GM18873 (cell line): ENCODE measurements around the gene RHBDD3.
"Not testable (repeated sequence)": the region's sequence is repeated elsewhere in the genome, so short reads cannot be mapped to it uniquely, and the experiment has no call there.

Experiments
- ATAC-seq: cut with Tn5 transposase; IDR thresholded peaks from one replicate; pipeline ENCODE4 v1.9.1; 2021; ENCODE audit warnings: mild to moderate bottlenecking, moderate library complexity, moderate number of reproducible peaks; ENCODE audit not compliant: unreplicated experiment, low FRiP score

The RHBDD3 gene

DNA sequence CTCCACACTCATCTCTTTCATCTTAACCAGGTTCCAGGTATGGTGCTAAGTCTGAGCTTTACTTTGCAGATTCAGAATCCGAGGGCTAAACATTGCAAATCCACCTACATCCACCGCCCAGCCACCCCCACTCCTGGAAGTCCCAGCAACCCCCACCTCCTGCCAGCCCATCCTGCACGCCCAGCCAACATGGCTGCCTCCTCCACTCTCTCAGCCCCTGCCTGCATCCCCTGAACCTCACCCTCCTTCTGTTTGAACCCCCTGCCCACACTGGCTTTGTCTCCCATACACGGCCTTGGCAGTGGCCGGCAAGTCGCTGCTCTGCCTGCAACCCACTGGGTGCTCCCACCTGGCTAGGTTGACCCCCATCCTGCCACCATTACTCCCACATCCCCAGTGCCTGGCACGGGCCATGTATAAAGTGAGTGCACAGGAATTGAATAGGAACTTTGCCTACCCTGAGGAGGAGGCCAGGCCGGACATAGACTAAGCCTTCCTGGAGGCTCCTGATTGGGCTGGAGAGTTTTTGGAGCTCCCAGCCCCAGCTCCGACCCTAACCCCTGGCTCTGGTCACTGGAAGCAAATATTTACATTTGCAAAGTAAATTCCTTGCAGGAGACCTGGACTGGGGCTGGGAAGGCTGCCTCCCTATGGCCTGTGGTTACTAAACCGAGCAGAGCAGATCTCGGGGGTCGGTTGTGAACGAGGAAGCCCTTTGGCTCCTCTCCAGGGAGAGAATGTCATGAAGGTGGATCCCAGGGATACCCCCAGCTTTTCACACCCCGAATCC is 47.7 kb downstream of the RHBDD3 start:
- no peak for ATAC-seq

DNA sequence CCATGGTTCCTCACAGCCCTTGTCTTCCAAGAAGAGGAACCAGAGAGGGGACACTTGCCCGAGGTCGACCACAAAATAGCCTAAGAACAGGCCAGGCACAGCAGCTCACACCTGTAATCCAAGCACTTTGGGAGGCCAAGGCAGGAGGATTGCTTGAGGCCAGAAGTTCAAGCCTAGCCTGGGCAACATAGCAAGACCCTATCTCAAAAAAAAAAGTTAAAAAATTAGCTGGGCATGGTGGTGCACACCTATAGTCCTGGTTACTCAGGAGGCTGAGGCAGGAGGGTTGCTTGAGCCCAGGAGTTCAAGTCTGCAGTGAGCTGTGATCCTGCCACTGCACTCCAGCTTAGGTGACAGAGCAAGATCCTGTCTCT is 48.4 kb downstream of the RHBDD3 start:
- not testable (repeated sequence) for ATAC-seq

DNA sequence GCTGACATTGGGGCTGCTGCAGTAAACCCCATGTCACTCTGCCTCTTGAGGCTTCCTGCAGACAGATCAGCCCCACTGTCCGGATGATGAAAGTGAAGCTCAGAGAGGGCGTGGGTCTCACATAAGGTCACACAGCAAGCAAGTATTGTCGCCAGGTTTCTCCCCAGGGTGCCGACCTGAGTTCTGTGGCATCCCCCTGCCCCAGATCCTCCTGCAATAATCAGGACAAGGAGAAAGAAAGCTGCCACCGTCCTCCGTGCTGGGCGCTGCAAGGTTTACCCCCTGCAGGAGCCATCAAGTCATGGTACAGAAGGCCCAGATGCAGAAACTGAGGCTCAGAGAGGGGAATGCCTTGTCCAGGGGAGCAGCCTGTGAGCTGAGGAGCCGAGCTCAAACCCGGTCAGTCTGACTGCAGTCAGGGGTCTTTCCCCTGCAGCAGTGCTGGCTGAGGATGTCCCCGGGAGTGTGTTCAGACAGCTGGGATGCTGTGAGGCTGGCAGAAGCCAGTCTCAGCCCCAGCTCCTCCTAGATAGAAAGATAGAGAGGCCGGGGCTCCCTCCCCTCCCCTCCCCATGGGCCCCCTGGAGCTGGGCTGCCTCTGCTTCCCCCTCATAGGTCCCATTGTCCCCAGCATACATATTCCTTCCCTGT is 48.9 kb downstream of the RHBDD3 start:
- ATAC-seq, result no peak

DNA sequence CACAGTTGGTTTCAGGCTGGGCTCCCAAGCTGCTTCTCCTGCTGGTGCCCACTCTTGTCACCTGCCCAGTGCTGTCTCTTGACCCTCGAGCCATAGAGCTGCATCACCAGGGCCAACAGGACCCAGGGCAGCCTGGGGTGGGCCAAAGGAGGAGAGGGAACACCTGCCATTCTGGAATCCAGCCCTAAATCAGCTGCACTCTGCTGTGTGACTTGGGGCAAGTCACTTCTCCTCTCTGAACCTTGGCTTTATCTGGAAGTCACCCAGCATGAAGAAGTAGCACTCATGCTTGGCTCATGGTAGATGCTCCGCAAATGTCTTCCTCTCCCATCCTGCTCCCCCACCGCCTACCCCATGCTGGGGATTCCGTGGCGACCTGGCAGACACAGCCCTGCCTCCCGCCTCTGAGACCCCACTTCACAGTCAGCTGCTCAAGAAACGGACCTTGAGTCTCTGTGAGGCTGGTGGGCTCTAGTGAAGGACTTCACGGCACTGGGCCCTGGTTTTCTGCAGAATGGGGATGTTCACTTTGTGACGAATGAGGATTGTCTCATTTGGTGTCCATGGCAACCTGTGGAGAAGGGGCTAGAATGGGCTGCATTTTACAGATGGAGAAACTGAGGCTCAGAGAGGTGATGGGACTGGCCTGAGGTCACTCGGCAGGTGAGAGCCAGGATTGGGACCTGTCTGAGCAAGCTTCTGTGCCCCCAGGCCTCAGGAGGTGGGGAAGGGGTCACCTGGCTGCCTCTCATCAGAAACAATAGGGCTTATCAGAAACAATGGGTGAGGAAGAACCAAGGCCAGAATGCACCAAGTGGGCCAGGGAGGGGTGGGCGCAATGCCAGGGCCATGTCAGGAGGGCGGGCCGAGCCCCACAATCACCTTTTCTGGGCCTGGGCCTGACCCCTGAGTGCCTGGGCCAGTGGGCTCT is 49.7 kb downstream of the RHBDD3 start:
- ATAC-seq, result no peak

DNA sequence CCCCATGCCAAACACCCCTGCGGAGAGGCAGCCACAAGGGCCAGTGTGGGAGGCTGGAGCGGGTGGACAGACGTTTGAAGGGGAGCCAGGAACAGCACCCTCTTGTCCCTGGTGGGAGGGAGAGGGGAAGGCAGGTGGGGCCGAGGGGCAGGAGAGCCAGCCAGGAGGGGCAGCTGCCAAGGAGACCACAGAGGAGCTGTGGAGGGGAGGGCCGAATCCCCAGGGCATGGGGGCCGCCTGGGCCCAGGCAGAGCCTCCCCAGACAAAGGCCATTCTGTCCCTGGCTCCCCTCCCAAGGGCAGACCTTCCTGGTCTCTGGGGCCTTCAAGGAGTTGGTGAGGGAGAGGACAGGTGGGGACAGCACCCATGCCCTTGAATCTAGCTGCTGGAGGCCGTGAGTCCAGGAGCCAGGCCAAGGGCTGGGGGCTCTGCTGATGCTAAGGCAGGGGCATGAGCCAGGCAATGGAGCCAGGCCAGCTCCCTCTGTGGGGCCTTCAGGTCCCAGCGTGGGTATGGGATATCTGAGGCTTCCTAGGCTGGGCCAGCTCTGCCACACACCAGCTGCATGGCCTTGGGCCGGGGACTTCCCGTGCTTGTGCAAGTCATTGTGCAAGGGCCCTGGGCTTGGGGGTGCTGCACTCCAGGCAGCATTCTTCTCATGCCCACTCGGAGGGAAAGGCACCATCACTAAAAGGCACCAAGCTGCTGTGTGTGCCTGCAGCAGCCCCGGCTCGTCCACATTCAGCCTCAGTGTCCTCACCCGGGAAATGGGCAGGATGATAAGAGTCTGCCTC is 50.7 kb downstream of the RHBDD3 start:
- ATAC-seq, result no peak

DNA sequence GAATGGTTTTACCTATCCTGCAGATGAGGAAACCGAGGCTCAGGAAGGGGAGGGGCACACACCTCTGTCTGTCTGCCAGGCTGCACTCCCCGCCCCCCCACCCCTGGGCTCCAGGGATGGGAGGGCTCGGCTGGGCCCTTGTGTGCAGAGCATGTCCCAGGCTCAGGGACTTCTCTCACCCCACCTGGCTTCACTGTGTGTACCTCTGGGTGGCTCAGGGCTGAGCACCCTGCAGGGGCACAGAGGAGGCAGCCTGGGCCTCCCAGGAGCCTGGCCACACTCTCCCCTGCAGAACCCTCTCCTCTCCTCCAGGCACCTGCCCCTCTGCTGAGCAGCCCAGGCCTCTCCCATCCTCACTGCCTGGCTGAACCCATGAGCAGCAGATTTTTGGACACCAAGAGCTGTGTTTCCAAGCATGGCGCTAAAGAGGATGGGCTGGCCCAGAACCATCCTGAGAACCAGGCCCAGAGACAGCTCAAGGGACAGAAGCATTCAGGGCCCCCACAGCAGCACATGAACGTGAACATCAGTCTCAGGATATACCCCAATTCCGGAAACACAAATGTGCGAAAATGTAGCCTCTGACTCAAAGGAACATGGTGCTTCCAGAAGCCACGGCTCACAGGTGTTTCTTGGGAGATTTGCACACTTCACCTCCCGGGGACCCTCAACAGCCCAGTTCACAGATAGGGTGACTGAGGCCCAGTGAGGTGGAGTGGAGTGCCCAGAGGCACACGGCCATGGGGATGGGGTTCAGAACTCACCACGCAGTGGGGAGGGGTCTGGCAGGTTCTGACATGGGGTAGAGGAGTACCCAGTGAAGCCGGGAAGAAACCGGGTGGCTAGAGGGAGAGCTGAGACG is 51.5 kb downstream of the RHBDD3 start:
- no peak for ATAC-seq

DNA sequence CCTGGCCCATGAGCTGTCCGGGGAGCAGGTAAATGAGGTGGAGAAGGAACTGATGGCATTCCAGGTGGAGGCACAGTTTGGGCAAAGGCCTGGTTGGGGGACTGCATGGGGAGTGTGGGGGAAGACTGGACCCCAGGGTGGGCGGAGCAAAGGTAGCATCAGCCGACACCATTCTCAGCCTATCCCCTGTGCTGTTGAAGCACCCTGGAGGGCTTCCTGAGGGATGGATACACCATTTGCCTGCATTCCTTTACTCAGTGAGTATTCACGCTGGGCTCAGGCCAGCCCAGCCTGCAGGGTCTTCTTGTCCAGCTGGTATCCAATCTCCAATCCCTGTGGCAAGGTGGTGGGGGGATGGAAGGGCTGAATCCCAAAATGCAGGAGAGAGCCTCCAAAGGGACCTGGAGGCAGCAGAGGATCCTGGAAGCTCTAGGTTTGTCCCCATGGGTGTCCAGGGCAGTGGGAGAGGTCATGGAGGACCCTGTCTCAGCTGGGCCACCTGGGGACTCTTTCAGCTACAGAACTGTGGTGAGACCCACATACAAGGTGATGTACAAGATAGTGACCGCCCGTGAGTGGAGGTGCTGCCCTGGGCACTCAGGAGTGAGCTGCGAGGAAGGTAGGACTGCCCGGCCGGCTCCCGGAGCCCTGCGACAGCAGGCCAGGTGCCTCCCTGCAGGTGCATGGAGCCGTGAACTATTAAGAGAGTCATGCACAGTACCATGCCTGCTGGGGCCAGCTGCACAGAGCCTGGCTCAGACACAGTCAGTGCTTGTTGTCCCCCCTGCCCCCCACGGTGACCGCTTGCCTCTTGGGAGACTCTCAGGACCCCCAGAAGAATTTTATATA is 52.5 kb downstream of the RHBDD3 start:
- no peak for ATAC-seq

DNA sequence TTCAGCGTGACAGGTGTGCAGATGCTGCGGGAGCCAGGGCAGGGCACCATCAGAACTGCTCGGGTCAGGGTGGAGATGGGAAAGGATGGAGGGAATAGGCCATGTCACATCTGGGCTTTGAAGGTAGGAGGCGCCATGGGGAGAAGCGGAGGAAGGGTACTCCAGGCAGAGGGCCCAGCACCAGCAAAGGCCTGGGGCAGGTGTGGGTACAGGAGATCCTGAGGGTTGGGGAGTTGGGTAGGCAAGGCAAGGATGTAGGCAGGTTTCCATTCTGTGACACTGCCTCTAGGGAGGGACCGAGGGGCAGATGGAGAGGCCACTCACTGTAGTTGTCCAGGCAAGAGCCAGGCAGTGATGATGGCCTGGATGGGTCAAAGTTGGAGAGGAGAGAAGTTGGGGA is 53.5 kb downstream of the RHBDD3 start:
- ATAC-seq, result no peak

DNA sequence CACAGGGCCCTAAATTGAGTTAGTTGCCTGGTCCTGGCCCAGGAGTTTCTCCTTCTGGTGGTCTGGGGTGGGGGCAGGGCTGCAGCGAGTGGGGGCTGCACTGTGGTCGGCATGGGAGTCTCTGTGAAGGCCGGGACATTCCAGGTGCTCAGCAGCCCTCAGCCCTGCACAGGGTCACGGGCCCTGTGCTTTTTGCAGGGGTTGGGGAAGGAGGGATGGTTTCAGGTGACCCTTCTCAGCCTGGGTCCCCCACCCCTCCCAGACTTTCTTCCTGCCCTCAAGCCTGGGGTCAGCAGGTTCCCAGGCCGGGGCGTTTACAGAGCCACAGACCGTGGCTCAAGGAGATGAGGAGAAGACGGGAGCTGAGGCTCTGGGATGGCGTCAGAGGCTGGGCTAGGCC is 54.3 kb downstream of the RHBDD3 start:
- no peak for ATAC-seq

DNA sequence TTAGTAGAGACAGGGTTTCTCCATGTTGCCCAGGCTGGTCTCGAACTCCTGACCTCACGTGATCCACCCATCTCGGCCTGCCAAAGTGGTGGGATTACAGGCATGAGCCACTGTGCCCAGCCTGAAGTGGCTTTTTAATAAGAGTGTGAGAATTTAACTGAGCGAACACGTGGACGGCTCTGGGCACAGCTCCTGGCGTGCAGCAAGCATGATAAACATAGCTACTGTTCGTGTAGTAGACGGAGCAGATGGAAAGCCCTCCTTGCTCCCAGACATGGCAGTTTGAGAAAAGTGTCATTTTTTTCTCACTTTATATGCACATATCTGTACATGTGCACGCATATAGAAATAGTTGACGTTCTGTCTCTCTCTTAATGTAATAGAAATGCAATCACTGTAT is 55.0 kb downstream of the RHBDD3 start:
- ATAC-seq, result no peak

DNA sequence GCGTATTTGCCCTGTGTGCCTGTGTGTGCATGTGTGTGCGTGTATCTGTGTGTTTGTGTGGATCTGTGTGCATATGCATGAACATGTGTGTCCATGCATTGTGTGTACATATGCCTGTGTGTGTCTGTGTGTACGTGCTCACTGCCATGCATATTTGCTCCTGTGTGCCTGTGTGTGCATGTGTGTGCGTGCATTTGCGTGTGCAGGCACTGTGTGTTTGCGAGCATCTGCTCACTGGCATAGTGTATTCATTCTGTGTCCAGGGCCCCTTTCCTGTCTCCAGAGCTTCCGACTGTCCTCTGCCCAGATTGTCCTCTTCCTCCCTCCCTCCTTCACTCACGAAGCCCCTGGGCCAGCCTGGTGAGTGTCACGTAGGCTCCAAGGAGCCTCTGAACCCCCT is 56.3 kb downstream of the RHBDD3 start:
- ATAC-seq, result no peak

DNA sequence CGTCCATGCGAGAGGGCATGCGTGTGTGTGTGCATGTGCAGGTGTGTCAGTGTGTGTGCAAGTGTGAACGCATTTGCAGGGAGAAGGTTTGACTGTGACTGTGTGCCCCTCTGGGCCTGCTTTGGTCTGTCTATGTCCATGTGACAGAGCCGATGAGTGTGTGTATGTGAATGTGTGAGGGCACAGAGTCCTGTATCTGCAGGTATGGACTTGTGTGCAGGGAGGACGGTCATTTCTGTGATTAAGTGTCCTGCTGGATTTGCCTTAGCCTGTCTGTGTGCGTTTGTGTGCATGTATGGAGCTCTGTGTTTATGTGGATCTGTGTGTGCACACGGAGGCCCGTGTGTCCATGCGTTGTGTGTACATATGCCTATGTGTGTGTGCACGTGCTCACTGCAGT is 56.7 kb downstream of the RHBDD3 start:
- ATAC-seq, result no peak
